Measurements from ENCODE around the gene GLYATL2. TPM values are rescaled to one million over a fixed set of nuclear protein-coding genes. Genes with fewer than 3 reads are reported as not detected.
A peak's percentile ranks its signal among the peaks of the same experiment; 100 is the strongest.

Gene GLYATL2
- total RNA-seq, 1 donor from 2014 or later, result not detected

GRCh38 chr11:58796333-58796732, 48.2 kb downstream of the GLYATL2 start:
- TF ChIP-seq, protein P1, sequence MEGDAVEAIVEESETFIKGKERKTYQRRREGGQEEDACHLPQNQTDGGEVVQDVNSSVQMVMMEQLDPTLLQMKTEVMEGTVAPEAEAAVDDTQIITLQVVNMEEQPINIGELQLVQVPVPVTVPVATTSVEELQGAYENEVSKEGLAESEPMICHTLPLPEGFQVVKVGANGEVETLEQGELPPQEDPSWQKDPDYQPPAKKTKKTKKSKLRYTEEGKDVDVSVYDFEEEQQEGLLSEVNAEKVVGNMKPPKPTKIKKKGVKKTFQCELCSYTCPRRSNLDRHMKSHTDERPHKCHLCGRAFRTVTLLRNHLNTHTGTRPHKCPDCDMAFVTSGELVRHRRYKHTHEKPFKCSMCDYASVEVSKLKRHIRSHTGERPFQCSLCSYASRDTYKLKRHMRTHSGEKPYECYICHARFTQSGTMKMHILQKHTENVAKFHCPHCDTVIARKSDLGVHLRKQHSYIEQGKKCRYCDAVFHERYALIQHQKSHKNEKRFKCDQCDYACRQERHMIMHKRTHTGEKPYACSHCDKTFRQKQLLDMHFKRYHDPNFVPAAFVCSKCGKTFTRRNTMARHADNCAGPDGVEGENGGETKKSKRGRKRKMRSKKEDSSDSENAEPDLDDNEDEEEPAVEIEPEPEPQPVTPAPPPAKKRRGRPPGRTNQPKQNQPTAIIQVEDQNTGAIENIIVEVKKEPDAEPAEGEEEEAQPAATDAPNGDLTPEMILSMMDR (IDR thresholded peaks at IDR 0.05; ENCODE audit: insufficient read depth, low read length, severe bottlenecking), result no peak
- no peaks in the 10 kb centered on the region for H3K36me3 ChIP-seq (ENCODE audit: control insufficient read depth, insufficient read depth, low read length)
- no peak for DNase-seq (ENCODE audit: low read depth)
- no peak for FAIRE-seq
- H3K4me3 ChIP-seq (ENCODE audit: low read depth, low read length), result no peak overlapping the region
- H3K27me3 ChIP-seq (ENCODE audit: control insufficient read depth, insufficient read depth, low read length), result no peaks in the 10 kb centered on the region

DNA sequence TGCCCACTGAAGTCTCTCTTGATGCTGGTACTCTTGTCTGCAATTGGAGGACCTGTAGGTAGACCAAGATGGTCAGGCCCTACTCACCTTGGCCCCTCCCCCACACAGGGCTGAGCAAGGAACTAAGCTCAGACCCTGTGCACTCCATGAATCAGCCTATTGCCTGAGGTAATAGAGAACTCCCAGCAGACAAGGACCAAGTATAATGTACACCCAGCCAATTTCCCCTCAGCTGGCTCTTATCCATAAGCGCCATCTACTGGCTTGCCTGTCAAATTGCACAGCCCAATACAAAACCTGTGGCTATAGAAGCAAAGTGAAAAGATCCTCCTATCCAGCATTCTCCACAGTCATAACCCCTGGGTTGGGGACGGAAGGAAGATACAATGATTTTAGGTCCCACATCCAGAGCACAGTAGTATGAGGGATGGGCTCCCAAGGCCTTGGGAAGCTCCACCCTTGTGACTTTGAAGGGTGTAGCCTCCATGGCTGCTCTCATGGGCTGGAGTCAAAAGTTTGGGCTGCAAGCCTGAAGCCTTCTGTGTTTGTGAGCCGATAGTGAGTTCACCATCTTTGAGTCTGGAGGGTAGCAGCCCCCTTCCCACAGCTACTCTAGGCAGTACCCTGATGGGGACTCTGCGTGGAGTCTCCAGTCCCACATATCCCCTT, 56.0 kb downstream of the GLYATL2 start:
- TF ChIP-seq, protein P1 (IDR thresholded peaks at IDR 0.05; ENCODE audit: insufficient read depth, low read length, severe bottlenecking), result peak; percentile 85
- no peak overlapping the region for H3K4me3 ChIP-seq (ENCODE audit: low read depth, low read length)
- H3K36me3 ChIP-seq (ENCODE audit: control insufficient read depth, insufficient read depth, low read length), result no peaks in the 10 kb centered on the region
- DNase-seq (ENCODE audit: low read depth) (peak; percentile 86), FAIRE-seq (peak; percentile 89)
- no peaks in the 10 kb centered on the region for H3K27me3 ChIP-seq (ENCODE audit: control insufficient read depth, insufficient read depth, low read length)

GRCh38 chr11:58787903-58788302, 56.6 kb downstream of the GLYATL2 start:
- FAIRE-seq (peak; percentile 55), DNase-seq (ENCODE audit: low read depth) (peak; percentile 88)
- Histone ChIP-seq H3K36me3 (ENCODE audit: control insufficient read depth, insufficient read depth, low read length) (no peaks in the 10 kb centered on the region), H3K4me3 (ENCODE audit: low read depth, low read length) (no peak overlapping the region), H3K27me3 (ENCODE audit: control insufficient read depth, insufficient read depth, low read length) (no peaks in the 10 kb centered on the region)
- TF ChIP-seq, protein P1 (IDR thresholded peaks at IDR 0.05; ENCODE audit: insufficient read depth, low read length, severe bottlenecking), result no peak

DNA sequence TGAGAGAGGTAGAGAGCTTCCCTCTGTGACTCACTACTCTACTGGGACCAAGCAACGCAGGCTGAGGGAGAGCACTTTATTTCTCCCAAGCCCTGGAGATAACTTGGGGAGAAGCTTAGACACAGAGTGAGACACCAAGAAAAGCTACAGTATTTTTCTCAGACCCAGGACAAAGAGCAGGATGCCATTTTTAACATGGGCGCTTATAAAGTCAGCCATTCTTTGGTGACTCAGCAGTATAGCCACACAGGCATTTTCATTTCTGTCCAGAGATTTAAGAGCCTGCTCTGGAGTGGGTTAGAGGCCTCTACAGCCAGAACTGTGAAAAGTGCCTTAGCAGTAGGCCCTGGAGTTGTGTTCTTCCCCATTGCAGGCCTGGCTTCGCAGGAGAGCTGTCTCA, 57.8 kb downstream of the GLYATL2 start:
- no peaks in the 10 kb centered on the region for H3K36me3 ChIP-seq (ENCODE audit: control insufficient read depth, insufficient read depth, low read length)
- DNase-seq (ENCODE audit: low read depth) (no peak), FAIRE-seq (no peak)
- TF ChIP-seq, protein P1 (IDR thresholded peaks at IDR 0.05; ENCODE audit: insufficient read depth, low read length, severe bottlenecking), result no peak
- no peaks in the 10 kb centered on the region for H3K27me3 ChIP-seq (ENCODE audit: control insufficient read depth, insufficient read depth, low read length)
- H3K4me3 ChIP-seq (ENCODE audit: low read depth, low read length), result no peak overlapping the region

GRCh38 chr11:58784995-58785394, 59.5 kb downstream of the GLYATL2 start:
- no peaks in the 10 kb centered on the region for H3K36me3 ChIP-seq (ENCODE audit: control insufficient read depth, insufficient read depth, low read length)
- no peak for DNase-seq (ENCODE audit: low read depth)
- no peak overlapping the region for H3K4me3 ChIP-seq (ENCODE audit: low read depth, low read length)
- FAIRE-seq, result no peak
- H3K27me3 ChIP-seq (ENCODE audit: control insufficient read depth, insufficient read depth, low read length), result no peaks in the 10 kb centered on the region
- TF ChIP-seq, protein P1 (IDR thresholded peaks at IDR 0.05; ENCODE audit: insufficient read depth, low read length, severe bottlenecking), result no peak

Other genes starting within 250 kb of the GLYATL2 start
- gene CNTF, start 222.0 kb downstream of the GLYATL2 start, total RNA-seq, result 2.0 and 2.4 TPM in 2 replicates
- gene GLYAT, start 112.8 kb downstream of the GLYATL2 start, total RNA-seq, result not detected in 2 replicates
- gene GLYATL1, start 94.8 kb upstream of the GLYATL2 start, total RNA-seq, result not detected in 2 replicates
- gene GLYATL1B, start 241.6 kb upstream of the GLYATL2 start, total RNA-seq, result not detected in 2 replicates